Gastrocnemius medialis (tissue), 4 donors: Measurements from ENCODE around the gene AGAP1. TPM values are rescaled to one million over a fixed set of nuclear protein-coding genes. Genes with fewer than 3 reads are reported as not detected.

ENCODE experiments used
- ATAC-seq, 2 donors: fragments of 150-250 bp; one replicate each; pipeline ENCODE4 v1.9.1; 2016
- DNase-seq, 2 donors: peaks; one replicate each; pipeline ENCODE4 v3.0.0-alpha.2; 2019
- H3K27ac ChIP-seq, 4 donors: fragments of 200-600 bp; sonication (generic); 1 replicate in 1 of 4; 2 replicates in 3 of 4; pipeline ENCODE4 v1.5.1; 2016 to 2018; ENCODE audit warnings: mild to moderate bottlenecking in 2 of 4, moderate library complexity in 1 of 4
- H3K27me3 ChIP-seq, 3 donors: fragments of 200-600 bp; sonication (generic) in 2 of 3; 1 replicate in 1 of 3; 2 replicates in 2 of 3; pipeline versions ENCODE4 v1.5.1 to v1.6.0; 2016 to 2019; ENCODE audit warnings: mild to moderate bottlenecking in 1 of 3, moderate library complexity in 1 of 3
- H3K36me3 ChIP-seq, 2 donors: fragments of 200-600 bp; sonication (generic) in 1 of 2; one replicate each; pipeline ENCODE4 v1.5.1; 2017 to 2018
- H3K4me1 ChIP-seq, 2 donors: fragments of 200-600 bp; sonication (generic) in 1 of 2; one replicate each; pipeline ENCODE4 v1.5.1; 2016 to 2017; ENCODE audit warnings: mild to moderate bottlenecking in 2 of 2
- H3K4me3 ChIP-seq, 4 donors: fragments of 200-600 bp; sonication (generic) in 3 of 4; 1 replicate in 1 of 4; 2 replicates in 3 of 4; pipeline ENCODE4 v1.5.1; 2016 to 2019; ENCODE audit warnings: mild to moderate bottlenecking in 2 of 4
- H3K9me3 ChIP-seq, 3 donors: fragments of 200-600 bp; sonication (generic) in 2 of 3; 1 replicate in 1 of 3; 2 replicates in 2 of 3; pipeline ENCODE4 v1.5.1; 2016 to 2019
- CTCF ChIP-seq, 5 experiments: fragments of 450-650 bp in 3 of 5; fragments of 200-600 bp in 2 of 5; sonication (generic) in 2 of 5; IDR thresholded peaks in 4 of 5; conservative IDR thresholded peaks in 1 of 5; 1 replicate in 4 of 5; 2 replicates in 1 of 5; pipeline ENCODE4 v1.5.1; 2016 to 2019; ENCODE audit warnings: antibody characterized with exemption in 5 of 5, mild to moderate bottlenecking in 3 of 5, moderate library complexity in 3 of 5
- POLR2A ChIP-seq, 2 donors: fragments of 450-650 bp; IDR thresholded peaks; one replicate each; pipeline ENCODE4 v1.6.1; 2017; ENCODE audit warnings: antibody characterized with exemption in 2 of 2, mild to moderate bottlenecking in 2 of 2, moderate library complexity in 2 of 2
- in situ Hi-C, 4 donors: fragments of 200-750 bp; cut with MboI; loops; one replicate each; pipeline versions ENCODE4 v1.15.0 to v1.8.0; 2017; ENCODE audit warnings: low sequenced_read_pairs in 4 of 4
- intact Hi-C: fragments of 100-400 bp; cut with DNase I; formaldehyde crosslinking; loops from one replicate; pipeline ENCODE4 v1.15.1; 2023; ENCODE audit warnings: low total_unique reads
- total RNA-seq, 4 donors: library from RNA; depleted of rRNA; stranded (reverse); fragments of >200 nt; gene quantifications; one replicate each; pipeline versions ENCODE4 v1.1.0 to v1.2.3, GENCODE V29; 2016

AGAP1 gene
- total RNA-seq, 4 donors from 2014 or later = 8.5 to 26.8 (median 14.4) TPM

GRCh38 chr2:235608200-235608887 is 114.5 kb downstream of the AGAP1 start:
- no peaks in the 10 kb centered on the region for H3K36me3 ChIP-seq
- H3K9me3 ChIP-seq = no peaks in the 10 kb centered on the region
- DNase-seq (no peak), ATAC-seq (no peak)
- H3K27ac ChIP-seq = peak overlapping the region in 2 of 4 donors; percentile 21 to 26
- H3K27me3 ChIP-seq = peaks cover 0 to 4% (median 0%) of the 10 kb centered on the region in 3 donors
- H3K4me1 ChIP-seq = peaks cover 0 to 16% of the 10 kb centered on the region in 2 donors
- no peak for TF ChIP-seq CTCF (IDR thresholded peaks at IDR 0.05 in 4 of 5, conservative IDR thresholded peaks at IDR 0.05 in 1 of 5)
- TF ChIP-seq POLR2A (IDR thresholded peaks at IDR 0.05) = no peak
- no peak overlapping the region for H3K4me3 ChIP-seq
- in situ Hi-C loops = loop anchor here in 1 of 4 donors (10.0 kb wide), 1 partner anchor 136 kb away; no protein-coding TSS in a partner anchor
- intact Hi-C loops = no loop called here

- in situ Hi-C loops = loop anchor here in 1 of 4 donors (10.0 kb wide), 1 partner anchor 135 kb away; no protein-coding TSS in a partner anchor
- TF ChIP-seq POLR2A (IDR thresholded peaks at IDR 0.05) (no peak), CTCF (IDR thresholded peaks at IDR 0.05 in 4 of 5, conservative IDR thresholded peaks at IDR 0.05 in 1 of 5) (no peak)
- no peak overlapping the region for H3K27ac ChIP-seq
Observed at GRCh38 chr2:235609321-235609720, 115.5 kb downstream of the AGAP1 start.

GRCh38 chr2:235609746-235610145 is 115.9 kb downstream of the AGAP1 start:
- Histone ChIP-seq H3K4me3 (no peak overlapping the region), H3K4me1 (peaks cover 6 to 21% of the 10 kb centered on the region in 2 donors), H3K27ac (no peak overlapping the region), H3K36me3 (no peaks in the 10 kb centered on the region), H3K9me3 (no peaks in the 10 kb centered on the region), H3K27me3 (peaks cover 0 to 4% (median 0%) of the 10 kb centered on the region in 3 donors)
- intact Hi-C loops = no loop called here
- in situ Hi-C loops = loop anchor here in 1 of 4 donors (10.0 kb wide), 1 partner anchor 135 kb away; no protein-coding TSS in a partner anchor
- ATAC-seq = no peak
- TF ChIP-seq POLR2A (IDR thresholded peaks at IDR 0.05) (no peak), CTCF (IDR thresholded peaks at IDR 0.05 in 4 of 5, conservative IDR thresholded peaks at IDR 0.05 in 1 of 5) (no peak)
- DNase-seq = no peak

More at GRCh38 chr2:235609321-235609720, 115.5 kb downstream of the AGAP1 start:
- Histone ChIP-seq H3K4me3 (no peak overlapping the region), H3K27me3 (peaks cover 0 to 4% (median 0%) of the 10 kb centered on the region in 3 donors), H3K36me3 (no peaks in the 10 kb centered on the region), H3K4me1 (peaks cover 1 to 16% of the 10 kb centered on the region in 2 donors), H3K9me3 (no peaks in the 10 kb centered on the region)
- intact Hi-C loops = no loop called here
- ATAC-seq (no peak), DNase-seq (no peak)

- peaks cover 15 to 25% of the 10 kb centered on the region in 2 donors for H3K4me1 ChIP-seq
Observed at GRCh38 chr2:235610696-235611257, 116.9 kb downstream of the AGAP1 start.

More at GRCh38 chr2:235610696-235611257, 116.9 kb downstream of the AGAP1 start:
- no peak for DNase-seq
- Histone ChIP-seq H3K36me3 (no peaks in the 10 kb centered on the region), H3K9me3 (no peaks in the 10 kb centered on the region), H3K27me3 (no peaks in the 10 kb centered on the region), H3K4me3 (no peak overlapping the region), H3K27ac (no peak overlapping the region)
- no peak for ATAC-seq
- in situ Hi-C loops = no loop called here
- intact Hi-C loops = no loop called here
- TF ChIP-seq CTCF (IDR thresholded peaks at IDR 0.05 in 4 of 5, conservative IDR thresholded peaks at IDR 0.05 in 1 of 5) (no peak), POLR2A (IDR thresholded peaks at IDR 0.05) (no peak)
